Liver (tissue), 3 donors: Measurements from ENCODE around the gene TENM3.

Experiments used
- HNF4A ChIP-seq, 2 donors: conservative IDR thresholded peaks; 2 replicates each; pipeline ENCODE4 v1.6.1; 2016; ENCODE audit warnings: antibody characterized with exemption in 2 of 2, mild to moderate bottlenecking in 2 of 2
- JUND ChIP-seq, 2 donors: IDR thresholded peaks; 2 replicates each; pipeline ENCODE4 v1.6.1; 2016; ENCODE audit warnings: antibody characterized with exemption in 2 of 2
- RAD21 ChIP-seq, 2 donors: IDR thresholded peaks; 2 replicates each; pipeline ENCODE4 v1.6.1; 2016; ENCODE audit warnings: antibody characterized with exemption in 2 of 2, mild to moderate bottlenecking in 2 of 2
- SP1 ChIP-seq: IDR thresholded peaks from 2 replicates; pipeline ENCODE4 v1.6.1; 2018; ENCODE audit warnings: antibody characterized with exemption, mild to moderate bottlenecking
- TF ChIP-seq, protein P1 (sequence below): fragments of 150-350 bp; IDR thresholded peaks from 2 replicates; pipeline ENCODE4 v1.5.1; 2017; ENCODE audit warnings: improper control_type of control experiment, low read depth, low read length; ENCODE audit not compliant: missing input control
- donor health status: healthy.
- donor health status: healthy.

GRCh38 chr4:182827954-182828353, 584.8 kb downstream of the TENM3 start:
- TF ChIP-seq, protein P1, sequence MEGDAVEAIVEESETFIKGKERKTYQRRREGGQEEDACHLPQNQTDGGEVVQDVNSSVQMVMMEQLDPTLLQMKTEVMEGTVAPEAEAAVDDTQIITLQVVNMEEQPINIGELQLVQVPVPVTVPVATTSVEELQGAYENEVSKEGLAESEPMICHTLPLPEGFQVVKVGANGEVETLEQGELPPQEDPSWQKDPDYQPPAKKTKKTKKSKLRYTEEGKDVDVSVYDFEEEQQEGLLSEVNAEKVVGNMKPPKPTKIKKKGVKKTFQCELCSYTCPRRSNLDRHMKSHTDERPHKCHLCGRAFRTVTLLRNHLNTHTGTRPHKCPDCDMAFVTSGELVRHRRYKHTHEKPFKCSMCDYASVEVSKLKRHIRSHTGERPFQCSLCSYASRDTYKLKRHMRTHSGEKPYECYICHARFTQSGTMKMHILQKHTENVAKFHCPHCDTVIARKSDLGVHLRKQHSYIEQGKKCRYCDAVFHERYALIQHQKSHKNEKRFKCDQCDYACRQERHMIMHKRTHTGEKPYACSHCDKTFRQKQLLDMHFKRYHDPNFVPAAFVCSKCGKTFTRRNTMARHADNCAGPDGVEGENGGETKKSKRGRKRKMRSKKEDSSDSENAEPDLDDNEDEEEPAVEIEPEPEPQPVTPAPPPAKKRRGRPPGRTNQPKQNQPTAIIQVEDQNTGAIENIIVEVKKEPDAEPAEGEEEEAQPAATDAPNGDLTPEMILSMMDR: no peak
- TF ChIP-seq RAD21 (IDR thresholded peaks at IDR 0.05) (no peak), JUND (IDR thresholded peaks at IDR 0.05) (no peak), SP1 (no peak), HNF4A (conservative IDR thresholded peaks at IDR 0.05) (no peak)
